IMR-90 (cell line): ENCODE measurements around the gene SCIN. TPM values are rescaled to one million over a fixed set of nuclear protein-coding genes. Genes with fewer than 3 reads are reported as not detected.

Experiments
- ATAC-seq: fragments of 200-7000 bp; cut with Tn5 transposase; 2 replicates; pipeline ENCODE4 v1.9.1; 2020; ENCODE audit warnings: low read depth, mild to moderate bottlenecking, moderate library complexity
- BruUV-seq: library from RNA; stranded (reverse); fragments of 400-500 nt; replicated peaks from 2 replicates; lab custom pipeline; 2021; lab: Mats Ljungman, UMichigan
- CTCF ChIA-PET: fragments of 300-600 bp; formaldehyde crosslinking; extraction: SDS; loops from one replicate; lab custom pipeline; 2021; ENCODE audit warnings: antibody characterized with exemption; lab: Yijun Ruan, JAX
- POLR2A ChIA-PET: fragments of 300-600 bp; sonication (Branson Sonifier 250); formaldehyde crosslinking; loops from one replicate; lab custom pipeline; 2022; ENCODE audit warnings: antibody characterized with exemption; ENCODE audit not compliant: unreplicated experiment; lab: Charles Lee
- DNase-seq: peaks from one replicate; pipeline ENCODE4 v3.0.0; 2013
- H2AFZ ChIP-seq: replicated peaks from 2 replicates; pipeline ENCODE3; 2013; ENCODE audit warnings: low read length, mild to moderate bottlenecking; ENCODE audit not compliant: poor library complexity
- H2AK5ac ChIP-seq: 2 replicates; pipeline ENCODE4 v1.6.1; 2013; ENCODE audit warnings: low read depth, low read length, inconsistent platforms
- H2AK9ac ChIP-seq: replicated peaks from 2 replicates; pipeline ENCODE3; 2013; ENCODE audit warnings: mild to moderate bottlenecking, low read depth, low read length, moderate library complexity; ENCODE audit not compliant: poor library complexity
- H2BK120ac ChIP-seq: 2 replicates; pipeline ENCODE4 v1.6.1; 2013; ENCODE audit warnings: low read depth, low read length, inconsistent platforms
- H2BK15ac ChIP-seq: 3 replicates; pipeline ENCODE4 v1.6.1; 2013; ENCODE audit warnings: low read depth, low read length, inconsistent platforms
- H2BK20ac ChIP-seq: 2 replicates; pipeline ENCODE4 v1.6.1; 2013; ENCODE audit warnings: low read depth, mild to moderate bottlenecking, inconsistent platforms, low read length, moderate library complexity
- H2BK5ac ChIP-seq: 2 replicates; pipeline ENCODE4 v1.6.1; 2013; ENCODE audit warnings: mild to moderate bottlenecking, low read depth, low read length, inconsistent platforms; ENCODE audit not compliant: poor library complexity, severe bottlenecking
- H3K14ac ChIP-seq: replicated peaks from 2 replicates; pipeline ENCODE4 v1.6.1; 2013; ENCODE audit warnings: low read depth, low read length, inconsistent platforms
- H3K18ac ChIP-seq: 2 replicates; pipeline ENCODE4 v1.6.1; 2013; ENCODE audit warnings: low read depth, low read length, control low read depth
- H3K23ac ChIP-seq: 2 replicates; pipeline ENCODE4 v1.6.1; 2013; ENCODE audit warnings: low read depth, low read length, inconsistent platforms
- H3K27ac ChIP-seq: 2 replicates; pipeline ENCODE4 v1.5.1; 2013; ENCODE audit warnings: mild to moderate bottlenecking, control low read depth, low read length; ENCODE audit not compliant: insufficient read depth
- H3K27me3 ChIP-seq: 2 replicates; pipeline ENCODE4 v1.6.1; 2013; ENCODE audit warnings: low read length; ENCODE audit not compliant: control insufficient read depth, insufficient read depth
- H3K36me3 ChIP-seq: 2 replicates; pipeline ENCODE4 v1.6.1; 2013; ENCODE audit warnings: low read length, mixed read lengths; ENCODE audit not compliant: control insufficient read depth, insufficient read depth
- H3K4ac ChIP-seq: 2 replicates; pipeline ENCODE4 v1.6.1; 2013; ENCODE audit warnings: low read depth, low read length, inconsistent platforms
- H3K4me1 ChIP-seq: 2 replicates; pipeline ENCODE4 v1.6.1; 2013; ENCODE audit warnings: low read length, mixed read lengths; ENCODE audit not compliant: control insufficient read depth, insufficient read depth
- H3K4me2 ChIP-seq: 2 replicates; pipeline ENCODE4 v1.6.1; 2013; ENCODE audit warnings: low read depth, mild to moderate bottlenecking, control low read depth, low read length, moderate library complexity
- H3K4me3 ChIP-seq: 2 replicates; pipeline ENCODE4 v1.5.1; 2013; ENCODE audit warnings: low read depth, mild to moderate bottlenecking, control low read depth, low read length, moderate library complexity; ENCODE audit not compliant: insufficient read depth
- H3K56ac ChIP-seq: 2 replicates; pipeline ENCODE4 v1.6.1; 2013; ENCODE audit warnings: low read length, inconsistent platforms; ENCODE audit not compliant: insufficient read depth; ENCODE audit errors: extremely low read depth
- H3K79me1 ChIP-seq, 2 experiments: 2 replicates each; pipeline ENCODE4 v1.6.1; 2013; ENCODE audit warnings: low read length in 2 of 2, inconsistent platforms in 1 of 2, low read depth in 1 of 2
- H3K9ac ChIP-seq: 2 replicates; pipeline ENCODE4 v1.6.1; 2013; ENCODE audit warnings: low read depth, low read length, control low read depth
- H3K9me1 ChIP-seq: 2 replicates; pipeline ENCODE4 v1.6.1; 2013; ENCODE audit warnings: low read length, inconsistent platforms; ENCODE audit not compliant: insufficient read depth
- H3K9me3 ChIP-seq: 2 replicates; pipeline ENCODE4 v1.6.1; 2013; ENCODE audit warnings: low read length; ENCODE audit not compliant: control insufficient read depth, insufficient read depth
- H4K20me1 ChIP-seq: 2 replicates; pipeline ENCODE4 v1.6.1; 2013; ENCODE audit warnings: low read length, inconsistent platforms; ENCODE audit not compliant: insufficient read depth
- H4K5ac ChIP-seq: 2 replicates; pipeline ENCODE4 v1.6.1; 2013; ENCODE audit warnings: mild to moderate bottlenecking, low read depth, low read length, control low read depth
- H4K8ac ChIP-seq, 2 experiments: 2 replicates each; pipeline ENCODE4 v1.6.1; 2013; ENCODE audit warnings: low read depth in 2 of 2, low read length in 2 of 2, control low read depth in 1 of 2, inconsistent platforms in 1 of 2
- H4K91ac ChIP-seq: 2 replicates; pipeline ENCODE4 v1.6.1; 2013; ENCODE audit warnings: low read depth, low read length, inconsistent platforms; ENCODE audit not compliant: insufficient read depth
- BHLHE40 ChIP-seq: fragments of 150-350 bp; IDR thresholded peaks from 2 replicates; pipeline ENCODE4 v1.6.1; 2016; ENCODE audit warnings: mild to moderate bottlenecking, low read depth, low read length
- CEBPB ChIP-seq: IDR thresholded peaks from 2 replicates; pipeline ENCODE4 v1.6.1; 2012; ENCODE audit warnings: low read depth, low read length, improper control_type of control experiment
- CHD1 ChIP-seq: IDR thresholded peaks from 2 replicates; pipeline ENCODE4 v1.6.1; 2012; ENCODE audit warnings: low read depth, low read length, improper control_type of control experiment
- CTCF ChIP-seq: conservative IDR thresholded peaks from 2 replicates; pipeline ENCODE4 v1.5.1; 2012; ENCODE audit warnings: mild to moderate bottlenecking, low read depth, low read length, improper control_type of control experiment
- FOS ChIP-seq: fragments of 150-350 bp; IDR thresholded peaks from 2 replicates; pipeline ENCODE4 v1.6.1; 2016; ENCODE audit warnings: low read depth, low read length
- MAZ ChIP-seq: IDR thresholded peaks from 2 replicates; pipeline ENCODE4 v1.6.1; 2012; ENCODE audit warnings: low read depth, mild to moderate bottlenecking, low read length, improper control_type of control experiment, moderate library complexity, borderline replicate concordance
- NFE2L2 ChIP-seq: fragments of 150-350 bp; IDR thresholded peaks from 2 replicates; pipeline ENCODE4 v1.6.1; 2016; ENCODE audit warnings: low read depth, mild to moderate bottlenecking, low read length
- POLR2A ChIP-seq: IDR thresholded peaks from 2 replicates; pipeline ENCODE4 v1.6.1; 2012; ENCODE audit warnings: mild to moderate bottlenecking, low read depth, low read length
- RAD21 ChIP-seq: IDR thresholded peaks from 2 replicates; pipeline ENCODE4 v1.6.1; 2012; ENCODE audit warnings: low read length, improper control_type of control experiment
- RFX5 ChIP-seq: IDR thresholded peaks from 2 replicates; pipeline ENCODE4 v1.8.0; 2012; ENCODE audit warnings: low read depth, mild to moderate bottlenecking, low read length, moderate library complexity
- SMC3 ChIP-seq: fragments of 150-350 bp; IDR thresholded peaks from 2 replicates; pipeline ENCODE4 v1.6.1; 2016; ENCODE audit warnings: low read depth, mild to moderate bottlenecking, antibody characterized with exemption, low read length, moderate library complexity
- USF2 ChIP-seq: fragments of 150-350 bp; IDR thresholded peaks from 2 replicates; pipeline ENCODE4 v1.6.1; 2017; ENCODE audit warnings: mild to moderate bottlenecking, antibody characterized with exemption, low read length, low read depth
- dilution Hi-C: fragments of 300-500 bp; cut with HindIII; formaldehyde crosslinking; loops from one replicate; pipeline ENCODE4 v1.14.3; 2018; ENCODE audit warnings: low sequenced_read_pairs; ENCODE audit not compliant: unreplicated experiment
- in situ Hi-C: fragments of 300-500 bp; cut with MboI; formaldehyde crosslinking; loops from 3 replicates; pipeline ENCODE4 v1.14.3; 2019; ENCODE audit warnings: low sequenced_read_pairs, inconsistent platforms, mixed read lengths
- intact Hi-C: fragments of 100-400 bp; cut with micrococcal nuclease; formaldehyde crosslinking; loops from 2 replicates; pipeline ENCODE4 v1.10.0; 2022
- polyA plus RNA-seq, 3 experiments: library from polyadenylated mRNA; depleted of rRNA; stranded (reverse); fragments of >200 nt; gene quantifications; 2 replicates each; pipeline ENCODE4 v1.2.3, GENCODE V29; 2012; ENCODE audit warnings: low replicate concordance in 1 of 3
- total RNA-seq: library from RNA; depleted of rRNA; stranded (reverse); fragments of >200 nt; gene quantifications from 2 replicates; pipeline ENCODE4 v1.2.3, GENCODE V29; 2012

Gene SCIN
- total and polyA plus RNA-seq, 2 of the 4 experiments (the other 2 are of a cell fraction), result under 0.01 to 0.05 TPM

- H3K4me2 ChIP-seq, result no peak overlapping the region
- no peak overlapping the region for H3K14ac ChIP-seq
- H3K27me3 ChIP-seq, result no peaks in the 10 kb centered on the region
- no peaks in the 10 kb centered on the region for H3K9me1 ChIP-seq
- no peak overlapping the region for H2BK15ac ChIP-seq
- H4K8ac ChIP-seq, result no peak overlapping the region
- H4K20me1 ChIP-seq, result no peaks in the 10 kb centered on the region
- H4K91ac ChIP-seq, result no peak overlapping the region
- H3K9me3 ChIP-seq, result peaks cover 2% of the 10 kb centered on the region; the same call in 1 of the 2 replicates
- no peak overlapping the region for H3K4me3 ChIP-seq
- TF ChIP-seq CEBPB (no peak), CTCF (no peak), POLR2A (no peak), MAZ (no peak), USF2 (no peak), RFX5 (no peak), CHD1 (no peak), BHLHE40 (no peak), FOS (no peak), NFE2L2 (no peak), SMC3 (no peak), RAD21 (no peak)
- ChIA-PET CTCF (interaction anchor here (1.0 kb wide), 1 partner anchor 14 kb away, joined by 3 read pairs; no protein-coding TSS in a partner anchor), POLR2A (no interaction called here)
- H3K56ac ChIP-seq, result no peak overlapping the region
- no peaks in the 10 kb centered on the region for H3K79me1 ChIP-seq
- ATAC-seq (no peak), DNase-seq (no peak)
- no peak overlapping the region for H2BK5ac ChIP-seq
- in situ Hi-C loops (no loop called here), intact Hi-C loops (loop anchor here (5.0 kb wide), 1 partner anchor 78 kb away; no protein-coding TSS in a partner anchor), dilution Hi-C loops (no loop called here)
- no peaks in the 10 kb centered on the region for H3K36me3 ChIP-seq
- no peak overlapping the region for H3K18ac ChIP-seq
- H2AFZ ChIP-seq, result no peak overlapping the region
- no peak overlapping the region for H3K27ac ChIP-seq
- no peak overlapping the region for H2BK120ac ChIP-seq
- no peak overlapping the region for H2AK5ac ChIP-seq
- H2AK9ac ChIP-seq, result no peak overlapping the region
- H3K23ac ChIP-seq, result no peak overlapping the region
- H3K4ac ChIP-seq, result no peak overlapping the region
- no peak overlapping the region for H2BK20ac ChIP-seq
- H3K9ac ChIP-seq, result no peak overlapping the region
- H4K5ac ChIP-seq, result no peak overlapping the region
- BruUV-seq, result no TSS peak
- H3K4me1 ChIP-seq, result no peaks in the 10 kb centered on the region
Observed at GRCh38 chr7:12539681-12540080, 30.8 kb upstream of the SCIN start.
